AG04449 (cell line): Measurements from ENCODE around the gene SLC28A1.

Source experiments
- CTCF ChIA-PET: fragments of 350-600 bp; formaldehyde crosslinking; extraction: SDS; loops from one replicate; lab custom pipeline; 2021; ENCODE audit warnings: antibody characterized with exemption; lab: Yijun Ruan, JAX
- POLR2A ChIA-PET: fragments of 400-600, 350-600 bp; formaldehyde crosslinking; extraction: SDS; loops from one replicate; lab custom pipeline; 2020; ENCODE audit warnings: antibody characterized with exemption, inconsistent platforms; lab: Yijun Ruan, JAX
- DNase-seq: peaks from one replicate; pipeline ENCODE4 v3.0.0-alpha.2; 2010; ENCODE audit warnings: low read depth, low spot score
- H3K4me3 ChIP-seq: 2 replicates; pipeline ENCODE4 v1.5.1; 2011; ENCODE audit warnings: low read depth, mild to moderate bottlenecking, control low read depth, low read length
- CTCF ChIP-seq: IDR thresholded peaks from one replicate; pipeline ENCODE4 v1.5.1; 2011; ENCODE audit warnings: mild to moderate bottlenecking, moderate library complexity, low read length, control low read depth, inconsistent platforms; ENCODE audit not compliant: insufficient read depth; ENCODE audit errors: missing control alignments

Gene SLC28A1

GRCh38 chr15:84953136-84953535 lies 68.7 kb downstream of the SLC28A1 start:
- TF ChIP-seq CTCF: no peak
- H3K4me3 ChIP-seq: no peak overlapping the region
- DNase-seq: no peak
- ChIA-PET CTCF (interaction anchor here (1.0 to 8.2 kb wide), 10 partner anchors 9 to 382 kb away, joined by 3 to 134 read pairs (median 4); no protein-coding TSS in a partner anchor), POLR2A (interaction anchor here (0.7 kb wide), 1 partner anchor 28 kb away, joined by 3 read pairs; no protein-coding TSS in a partner anchor)

GRCh38 chr15:84953726-84954125 lies 69.3 kb downstream of the SLC28A1 start:
- POLR2A ChIA-PET: interaction anchor here (0.7 kb wide), 1 partner anchor 27 kb away, joined by 3 read pairs; no protein-coding TSS in a partner anchor
- TF ChIP-seq CTCF: no peak
- no peak for DNase-seq

GRCh38 chr15:84955089-84955848 lies 70.8 kb downstream of the SLC28A1 start:
- no peak for DNase-seq
- peak overlapping the region; percentile 42 for H3K4me3 ChIP-seq
- ChIA-PET CTCF (interaction anchor here (0.7 to 8.2 kb wide), 19 partner anchors 11 to 302 kb away, joined by 3 to 134 read pairs (median 3); no protein-coding TSS in a partner anchor), POLR2A (no interaction called here)
- TF ChIP-seq CTCF: peak; percentile 88

More at GRCh38 chr15:84953726-84954125, 69.3 kb downstream of the SLC28A1 start:
- CTCF ChIA-PET: interaction anchor here (0.9 to 8.2 kb wide), 12 partner anchors 8 to 383 kb away, joined by 3 to 134 read pairs (median 3); no protein-coding TSS in a partner anchor
- H3K4me3 ChIP-seq: no peak overlapping the region

- no peak overlapping the region for H3K4me3 ChIP-seq
- POLR2A ChIA-PET: no interaction called here
- TF ChIP-seq CTCF: no peak
- no peak for DNase-seq
- CTCF ChIA-PET: interaction anchor here (1.0 to 8.2 kb wide), 5 partner anchors 39 to 90 kb away, joined by 3 to 134 read pairs (median 5); no protein-coding TSS in a partner anchor
Measured at GRCh38 chr15:84956199-84956598, 71.7 kb downstream of the SLC28A1 start.

GRCh38 chr15:84960391-84961113 lies 76.1 kb downstream of the SLC28A1 start:
- CTCF ChIA-PET: interaction anchor here (1.8 to 8.2 kb wide), 2 partner anchors 84 to 85 kb away, joined by 5 to 134 read pairs; no protein-coding TSS in a partner anchor
- TF ChIP-seq CTCF: no peak
- H3K4me3 ChIP-seq: no peak overlapping the region
- no peak for DNase-seq
- POLR2A ChIA-PET: no interaction called here
